Measurements from ENCODE around the gene RNF10.

RNF10 gene

GRCh38 chr12:120563495-120563894 is 29.3 kb downstream of the RNF10 start:
- TF ChIP-seq CTCF (conservative IDR thresholded peaks at IDR 0.05; ENCODE audit: low read length) = no peak
- TF ChIP-seq EZH2phosphoT487 (IDR thresholded peaks at IDR 0.05; ENCODE audit: borderline replicate concordance) = no peak
- no peaks in the 10 kb centered on the region for H3K9me3 ChIP-seq (ENCODE audit: insufficient read depth, low read depth, low read length)
- H3K9me2 ChIP-seq (replicated peaks; ENCODE audit: low read depth, low read length) = no peaks in the 10 kb centered on the region
- H3K79me2 ChIP-seq (ENCODE audit: insufficient read depth, low read length) = no peaks in the 10 kb centered on the region
- peaks cover 5% of the 10 kb centered on the region for H4K20me1 ChIP-seq (ENCODE audit: insufficient read depth, low read length, poor library complexity, severe bottlenecking)
- H3F3A ChIP-seq (ENCODE audit: low read depth) = no peaks in the 10 kb centered on the region
- H3K27me3 ChIP-seq (ENCODE audit: insufficient read depth, low read length, poor library complexity, severe bottlenecking) = no peaks in the 10 kb centered on the region
- no peaks in the 10 kb centered on the region for H3K4me1 ChIP-seq (ENCODE audit: insufficient read depth, low read length, poor library complexity, severe bottlenecking)
- no peak overlapping the region for H3K4me3 ChIP-seq (ENCODE audit: low read length, poor library complexity, severe bottlenecking)
- H3K4me2 ChIP-seq (ENCODE audit: low read depth, low read length, poor library complexity, severe bottlenecking) = no peak overlapping the region
- H3K9ac ChIP-seq (ENCODE audit: low read depth, low read length, poor library complexity, severe bottlenecking) = no peak overlapping the region
- no peak overlapping the region for H2AFZ ChIP-seq (ENCODE audit: low read length)
- H3K36me3 ChIP-seq (ENCODE audit: insufficient read depth, low read length) = peaks cover 88% of the 10 kb centered on the region

GRCh38 chr12:120571299-120571698 is 37.1 kb downstream of the RNF10 start:
- H3K4me1 ChIP-seq (ENCODE audit: insufficient read depth, low read length, poor library complexity, severe bottlenecking) = no peaks in the 10 kb centered on the region
- H3K27me3 ChIP-seq (ENCODE audit: insufficient read depth, low read length, poor library complexity, severe bottlenecking) = no peaks in the 10 kb centered on the region
- no peak overlapping the region for H3K4me3 ChIP-seq (ENCODE audit: low read length, poor library complexity, severe bottlenecking)
- H3K9me2 ChIP-seq (replicated peaks; ENCODE audit: low read depth, low read length) = no peaks in the 10 kb centered on the region
- no peaks in the 10 kb centered on the region for H3F3A ChIP-seq (ENCODE audit: low read depth)
- no peaks in the 10 kb centered on the region for H3K9me3 ChIP-seq (ENCODE audit: insufficient read depth, low read depth, low read length)
- H4K20me1 ChIP-seq (ENCODE audit: insufficient read depth, low read length, poor library complexity, severe bottlenecking) = no peaks in the 10 kb centered on the region
- H3K9ac ChIP-seq (ENCODE audit: low read depth, low read length, poor library complexity, severe bottlenecking) = no peak overlapping the region
- TF ChIP-seq EZH2phosphoT487 (IDR thresholded peaks at IDR 0.05; ENCODE audit: borderline replicate concordance) (no peak), CTCF (conservative IDR thresholded peaks at IDR 0.05; ENCODE audit: low read length) (no peak)
- no peak overlapping the region for H3K4me2 ChIP-seq (ENCODE audit: low read depth, low read length, poor library complexity, severe bottlenecking)
- H2AFZ ChIP-seq (ENCODE audit: low read length) = no peak overlapping the region
- peaks cover 94% of the 10 kb centered on the region for H3K36me3 ChIP-seq (ENCODE audit: insufficient read depth, low read length)
- no peaks in the 10 kb centered on the region for H3K79me2 ChIP-seq (ENCODE audit: insufficient read depth, low read length)

GRCh38 chr12:120573560-120573959 is 39.4 kb downstream of the RNF10 start:
- H3K27me3 ChIP-seq (ENCODE audit: insufficient read depth, low read length, poor library complexity, severe bottlenecking) = no peaks in the 10 kb centered on the region
- no peaks in the 10 kb centered on the region for H3K9me2 ChIP-seq (replicated peaks; ENCODE audit: low read depth, low read length)
- H3K4me1 ChIP-seq (ENCODE audit: insufficient read depth, low read length, poor library complexity, severe bottlenecking) = no peaks in the 10 kb centered on the region
- H3K4me3 ChIP-seq (ENCODE audit: low read length, poor library complexity, severe bottlenecking) = no peak overlapping the region
- H3K9ac ChIP-seq (ENCODE audit: low read depth, low read length, poor library complexity, severe bottlenecking) = no peak overlapping the region
- no peaks in the 10 kb centered on the region for H3F3A ChIP-seq (ENCODE audit: low read depth)
- H3K36me3 ChIP-seq (ENCODE audit: insufficient read depth, low read length) = peaks cover 95% of the 10 kb centered on the region
- no peaks in the 10 kb centered on the region for H4K20me1 ChIP-seq (ENCODE audit: insufficient read depth, low read length, poor library complexity, severe bottlenecking)
- no peak overlapping the region for H2AFZ ChIP-seq (ENCODE audit: low read length)
- H3K9me3 ChIP-seq (ENCODE audit: insufficient read depth, low read depth, low read length) = no peaks in the 10 kb centered on the region
- H3K4me2 ChIP-seq (ENCODE audit: low read depth, low read length, poor library complexity, severe bottlenecking) = no peak overlapping the region
- H3K79me2 ChIP-seq (ENCODE audit: insufficient read depth, low read length) = no peaks in the 10 kb centered on the region
- no peak for TF ChIP-seq CTCF (conservative IDR thresholded peaks at IDR 0.05; ENCODE audit: low read length)
- TF ChIP-seq EZH2phosphoT487 (IDR thresholded peaks at IDR 0.05; ENCODE audit: borderline replicate concordance) = no peak

All from Loucy (cell line).